GM03348 (cell line): ENCODE data around the gene PDIA2.
"Not testable (repeated sequence)": the region's sequence is repeated elsewhere in the genome, so short reads cannot be mapped to it uniquely, and the experiment has no call there.

Experiments
- DNase-seq: peaks from one replicate; pipeline ENCODE4 v3.0.0; 2012; ENCODE audit warnings: low spot score

PDIA2 gene

DNA sequence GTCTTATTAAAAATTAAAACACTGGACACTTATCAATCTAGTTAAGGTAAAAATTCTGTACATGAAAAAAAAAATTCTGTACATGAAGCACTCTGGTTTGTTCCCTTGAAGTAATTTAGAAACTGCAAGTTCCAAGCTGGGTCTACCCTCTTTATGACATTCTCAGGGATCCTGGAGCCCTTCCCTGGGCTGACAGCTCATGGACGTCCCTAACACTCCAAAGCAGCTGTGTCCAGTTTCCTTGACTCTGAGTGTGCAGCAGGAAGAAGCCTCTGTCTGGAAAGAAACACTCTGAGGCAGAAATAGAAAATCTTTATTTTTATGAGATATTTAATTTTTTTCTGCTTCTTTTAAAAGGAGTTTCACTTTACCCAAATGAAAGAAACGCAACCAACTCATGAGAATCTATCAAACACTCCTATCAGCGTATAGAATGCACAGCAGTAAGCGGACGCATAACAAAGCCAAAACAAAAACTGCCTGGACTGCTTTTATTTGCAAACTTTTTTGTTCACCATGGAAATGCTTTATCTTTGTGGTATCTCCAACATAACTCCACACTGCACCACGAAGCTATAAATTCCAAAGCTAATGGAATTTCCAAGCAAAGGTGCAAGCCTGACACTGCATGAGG, 48.3 kb downstream of the PDIA2 start:
- peak; percentile 54 for DNase-seq

DNA sequence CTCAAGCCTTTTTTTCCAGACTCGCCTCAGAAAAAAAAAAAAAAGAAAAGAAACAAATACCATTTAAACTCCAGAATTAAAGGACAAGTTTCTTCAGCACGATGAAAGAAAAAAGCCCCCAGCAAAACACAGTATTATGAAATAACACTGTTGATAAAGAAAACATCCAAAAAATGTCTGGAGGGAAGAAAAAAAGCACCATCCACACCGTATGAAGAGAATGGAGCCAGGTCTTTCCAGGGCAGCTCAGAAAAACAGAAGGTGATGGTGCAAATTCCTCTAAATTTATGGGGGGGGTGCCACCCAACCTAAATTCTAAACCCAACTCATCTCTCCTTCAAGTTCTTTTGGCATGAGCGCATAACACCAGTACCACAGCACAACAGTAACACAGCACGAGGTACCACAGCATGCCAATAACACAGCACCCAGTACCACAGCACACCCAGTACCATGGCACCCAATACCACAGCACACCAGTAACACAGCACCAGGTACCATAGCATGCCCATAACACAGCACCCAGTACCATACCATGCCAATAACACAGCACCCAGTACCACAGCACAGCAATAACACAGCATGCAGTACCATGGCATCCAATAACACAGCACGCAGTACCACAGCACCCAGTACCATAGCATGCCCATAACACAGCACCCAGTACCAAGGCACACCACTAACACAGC, 50.6 kb downstream of the PDIA2 start:
- DNase-seq, result no peak

DNA sequence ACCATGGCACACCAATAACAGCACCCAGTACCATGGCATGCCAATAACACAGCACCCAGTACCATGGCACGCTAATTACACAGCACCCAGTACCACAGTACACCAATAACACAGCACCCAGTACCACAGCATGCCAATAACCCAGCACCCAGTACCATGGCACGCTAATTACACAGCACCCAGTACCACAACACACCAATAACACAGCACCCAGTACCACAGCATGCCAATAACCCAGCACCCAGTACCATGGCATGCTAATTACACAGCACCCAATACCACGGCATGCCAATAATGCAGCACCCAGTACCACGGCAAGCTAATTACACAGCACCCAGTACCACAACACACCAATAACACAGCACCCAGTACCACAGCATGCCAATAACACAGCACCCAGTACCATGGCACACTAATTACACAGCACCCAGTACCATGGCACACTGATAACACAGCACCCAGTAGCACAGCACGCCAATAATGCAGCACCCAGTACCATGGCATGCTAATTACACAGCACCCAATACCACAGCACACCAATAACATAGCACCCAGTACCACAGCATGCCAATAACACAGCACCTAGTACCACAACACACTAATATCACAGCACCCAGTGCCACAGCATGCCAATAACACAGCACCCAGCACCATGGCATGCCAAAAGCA, 51.3 kb downstream of the PDIA2 start:
- not testable (repeated sequence) for DNase-seq

DNA sequence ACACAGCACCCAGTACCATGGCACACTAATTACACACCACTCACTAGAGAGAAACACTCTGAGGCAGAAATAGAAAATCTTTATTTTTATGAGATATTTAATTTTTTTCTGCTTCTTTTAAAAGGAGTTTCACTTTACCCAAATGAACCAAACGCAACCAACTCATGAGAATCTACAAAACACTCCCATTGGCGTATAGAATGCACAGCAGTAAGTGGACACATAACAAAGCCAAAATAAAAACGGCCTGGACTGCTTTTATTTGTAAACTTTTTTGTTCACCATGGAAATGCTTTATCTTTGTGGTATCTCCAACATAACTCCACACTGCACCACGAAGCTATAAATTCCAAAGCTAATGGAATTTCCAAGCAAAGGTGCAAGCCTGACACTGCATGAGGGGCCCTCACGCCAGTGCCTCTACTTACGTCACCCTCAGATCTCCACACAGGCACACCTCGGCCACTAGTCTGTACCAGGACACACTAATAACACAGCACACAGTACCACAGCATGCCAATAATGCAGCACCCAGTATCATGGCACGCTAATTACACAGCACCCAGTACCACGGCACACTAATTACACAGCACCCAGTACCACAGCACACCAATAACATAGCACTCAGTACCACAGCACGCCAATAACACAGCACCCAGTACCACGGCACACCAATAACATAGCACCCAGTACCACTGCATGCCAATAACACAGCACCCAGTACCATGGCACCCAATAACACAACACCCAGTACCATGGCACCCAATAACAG, 52.1 kb downstream of the PDIA2 start:
- not testable (repeated sequence) for DNase-seq

DNA sequence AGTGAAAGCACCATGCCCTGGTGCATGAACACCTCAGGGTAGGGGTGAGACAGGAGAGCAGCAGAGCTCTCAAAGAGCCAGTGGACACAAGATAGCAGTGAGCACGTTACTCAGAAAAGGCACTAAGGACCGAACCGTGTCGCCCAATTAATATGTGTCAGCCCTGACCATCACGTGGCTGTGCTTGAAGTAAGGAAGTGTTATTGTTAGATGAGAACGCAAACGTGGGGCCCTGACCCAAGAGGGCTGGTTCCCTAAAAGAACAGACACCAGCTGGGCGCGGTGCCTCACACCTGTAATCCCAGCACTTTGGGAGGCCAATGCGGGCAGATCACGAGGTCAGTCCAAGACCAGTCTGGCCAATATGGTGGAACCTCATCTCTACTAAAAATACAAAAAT, 53.3 kb downstream of the PDIA2 start:
- DNase-seq, result no peak
